ENCODE data around the gene NCAPD2. TPM values are rescaled to one million over a fixed set of nuclear protein-coding genes. Genes with fewer than 3 reads are reported as not detected.
"Not testable (repeated sequence)": the region's sequence is repeated elsewhere in the genome, so short reads cannot be mapped to it uniquely, and the experiment has no call there.

NCAPD2 gene
- total RNA-seq, 1 donor from 2014 or later: 15.3 TPM

GRCh38 chr12:6464531-6464930, 29.4 kb upstream of the NCAPD2 start:
- DNase-seq (ENCODE audit: low read depth in 2 of 2): no peak

- peak; percentile 82 to 86 for DNase-seq (ENCODE audit: low read depth in 2 of 2)
Measured at GRCh38 chr12:6465467-6466183, 28.3 kb upstream of the NCAPD2 start.

- DNase-seq (ENCODE audit: low read depth in 2 of 2): no peak
Measured at GRCh38 chr12:6466184-6466573, 27.7 kb upstream of the NCAPD2 start.

- DNase-seq (ENCODE audit: low read depth in 2 of 2): not testable (repeated sequence)
Measured at GRCh38 chr12:6466751-6467150, 27.2 kb upstream of the NCAPD2 start.

- not testable (repeated sequence) for DNase-seq (ENCODE audit: low read depth in 2 of 2)
Measured at GRCh38 chr12:6467571-6468282, 26.2 kb upstream of the NCAPD2 start.

- DNase-seq (ENCODE audit: low read depth in 2 of 2): no peak
Measured at GRCh38 chr12:6468283-6468575, 25.7 kb upstream of the NCAPD2 start.

- DNase-seq (ENCODE audit: low read depth in 2 of 2): no peak
Measured at GRCh38 chr12:6469092-6469491, 24.8 kb upstream of the NCAPD2 start.

- no peak for DNase-seq (ENCODE audit: low read depth in 2 of 2)
Measured at GRCh38 chr12:6469609-6470374, 24.1 kb upstream of the NCAPD2 start.

- peak; percentile 98 to 99 for DNase-seq (ENCODE audit: low read depth in 2 of 2)
Measured at GRCh38 chr12:6470375-6471163, 23.3 kb upstream of the NCAPD2 start, which contains the start of gene VAMP1. Gene VAMP1 (minus strand): TSS chr12:6470677. CDS start chr12:6470531, 146 bp downstream.

- no peak for DNase-seq (ENCODE audit: low read depth in 2 of 2)
Measured at GRCh38 chr12:6471989-6472360, 21.9 kb upstream of the NCAPD2 start.

GRCh38 chr12:6472491-6472890, 21.4 kb upstream of the NCAPD2 start:
- no peak for DNase-seq (ENCODE audit: low read depth in 2 of 2)

- DNase-seq (ENCODE audit: low read depth in 2 of 2): not testable (repeated sequence)
Measured at GRCh38 chr12:6475233-6475975, 18.5 kb upstream of the NCAPD2 start.

- DNase-seq (ENCODE audit: low read depth in 2 of 2): no peak
Measured at GRCh38 chr12:6476489-6476888, 17.4 kb upstream of the NCAPD2 start.

- DNase-seq (ENCODE audit: low read depth in 2 of 2): not testable (repeated sequence)
Measured at GRCh38 chr12:6477601-6478377, 16.1 kb upstream of the NCAPD2 start.

- no peak for DNase-seq (ENCODE audit: low read depth in 2 of 2)
Measured at GRCh38 chr12:6478416-6478815, 15.5 kb upstream of the NCAPD2 start.

- no peak for DNase-seq (ENCODE audit: low read depth in 2 of 2)
Measured at GRCh38 chr12:6488240-6488639, 5.7 kb upstream of the NCAPD2 start.

GRCh38 chr12:6489449-6489848, 4.5 kb upstream of the NCAPD2 start:
- no peak for DNase-seq (ENCODE audit: low read depth in 2 of 2)

GRCh38 chr12:6490673-6491072, 3.2 kb upstream of the NCAPD2 start:
- not testable (repeated sequence) for DNase-seq (ENCODE audit: low read depth in 2 of 2)

- peak; percentile 96 to 97 for DNase-seq (ENCODE audit: low read depth in 2 of 2)
Measured at GRCh38 chr12:6492838-6493496, 935 bp upstream of the NCAPD2 start, which contains the start of gene MRPL51. Gene MRPL51 (minus strand): TSS chr12:6493262. CDS start chr12:6493136, 126 bp downstream.
